Coronary artery (tissue), 2 donors: ENCODE results near the gene MCHR2.

ENCODE experiments used
- DNase-seq: peaks from one replicate; pipeline ENCODE4 v3.0.0-alpha.2; 2017; ENCODE audit warnings: low spot score
- H3K27ac ChIP-seq, 2 donors: fragments of 200-600 bp; sonication (generic); one replicate each; pipeline ENCODE4 v1.5.1; 2016 to 2019
- H3K4me3 ChIP-seq: fragments of 200-600 bp; sonication (generic); 2 replicates; pipeline ENCODE4 v1.5.1; 2016; ENCODE audit warnings: mild to moderate bottlenecking, moderate library complexity
- CTCF ChIP-seq: fragments of 200-600 bp; sonication (generic); IDR thresholded peaks from one replicate; pipeline ENCODE4 v1.5.1; 2019; ENCODE audit warnings: antibody characterized with exemption

Gene MCHR2

GRCh38 chr6:99997141-99997540, 3.1 kb upstream of the MCHR2 start:
- H3K4me3 ChIP-seq: no peak overlapping the region
- no peak for DNase-seq
- no peak overlapping the region for H3K27ac ChIP-seq
- no peak for TF ChIP-seq CTCF

GRCh38 chr6:99995916-99996315, 1.9 kb upstream of the MCHR2 start:
- DNase-seq: no peak
- TF ChIP-seq CTCF: no peak
- H3K27ac ChIP-seq: no peak overlapping the region
- H3K4me3 ChIP-seq: no peak overlapping the region

- no peak overlapping the region for H3K27ac ChIP-seq
- H3K4me3 ChIP-seq: no peak overlapping the region
- DNase-seq: no peak
- no peak for TF ChIP-seq CTCF
Measured at GRCh38 chr6:99993146-99993532, 884 bp downstream of the MCHR2 start.

GRCh38 chr6:99991955-99992354, 2.1 kb downstream of the MCHR2 start:
- H3K4me3 ChIP-seq: no peak overlapping the region
- DNase-seq: no peak

GRCh38 chr6:99980741-99981140, 13.3 kb downstream of the MCHR2 start:
- TF ChIP-seq CTCF: no peak
- no peak overlapping the region for H3K4me3 ChIP-seq
- no peak overlapping the region for H3K27ac ChIP-seq
- no peak for DNase-seq

More at GRCh38 chr6:99991955-99992354, 2.1 kb downstream of the MCHR2 start:
- TF ChIP-seq CTCF: no peak
- no peak overlapping the region for H3K27ac ChIP-seq

GRCh38 chr6:99979953-99980352, 14.1 kb downstream of the MCHR2 start:
- TF ChIP-seq CTCF: no peak
- no peak for DNase-seq
- Histone ChIP-seq H3K4me3 (no peak overlapping the region), H3K27ac (no peak overlapping the region)

GRCh38 chr6:99967052-99967451, 27.0 kb downstream of the MCHR2 start:
- no peak for TF ChIP-seq CTCF
- DNase-seq: no peak
- no peak overlapping the region for H3K4me3 ChIP-seq
- H3K27ac ChIP-seq: no peak overlapping the region
